HG02981 (cell line): ENCODE results near the gene FAHD2A.
A peak's percentile ranks its signal among the peaks of the same experiment; 100 is the strongest.
"Not testable (repeated sequence)": the region's sequence is repeated elsewhere in the genome, so short reads cannot be mapped to it uniquely, and the experiment has no call there.

Experiments
- ATAC-seq: cut with Tn5 transposase; IDR thresholded peaks from one replicate; pipeline ENCODE4 v1.9.1; 2021; ENCODE audit warnings: mild to moderate bottlenecking, moderate library complexity; ENCODE audit not compliant: unreplicated experiment

FAHD2A gene, protein sequence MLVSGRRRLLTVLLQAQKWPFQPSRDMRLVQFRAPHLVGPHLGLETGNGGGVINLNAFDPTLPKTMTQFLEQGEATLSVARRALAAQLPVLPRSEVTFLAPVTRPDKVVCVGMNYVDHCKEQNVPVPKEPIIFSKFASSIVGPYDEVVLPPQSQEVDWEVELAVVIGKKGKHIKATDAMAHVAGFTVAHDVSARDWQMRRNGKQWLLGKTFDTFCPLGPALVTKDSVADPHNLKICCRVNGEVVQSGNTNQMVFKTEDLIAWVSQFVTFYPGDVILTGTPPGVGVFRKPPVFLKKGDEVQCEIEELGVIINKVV

DNA sequence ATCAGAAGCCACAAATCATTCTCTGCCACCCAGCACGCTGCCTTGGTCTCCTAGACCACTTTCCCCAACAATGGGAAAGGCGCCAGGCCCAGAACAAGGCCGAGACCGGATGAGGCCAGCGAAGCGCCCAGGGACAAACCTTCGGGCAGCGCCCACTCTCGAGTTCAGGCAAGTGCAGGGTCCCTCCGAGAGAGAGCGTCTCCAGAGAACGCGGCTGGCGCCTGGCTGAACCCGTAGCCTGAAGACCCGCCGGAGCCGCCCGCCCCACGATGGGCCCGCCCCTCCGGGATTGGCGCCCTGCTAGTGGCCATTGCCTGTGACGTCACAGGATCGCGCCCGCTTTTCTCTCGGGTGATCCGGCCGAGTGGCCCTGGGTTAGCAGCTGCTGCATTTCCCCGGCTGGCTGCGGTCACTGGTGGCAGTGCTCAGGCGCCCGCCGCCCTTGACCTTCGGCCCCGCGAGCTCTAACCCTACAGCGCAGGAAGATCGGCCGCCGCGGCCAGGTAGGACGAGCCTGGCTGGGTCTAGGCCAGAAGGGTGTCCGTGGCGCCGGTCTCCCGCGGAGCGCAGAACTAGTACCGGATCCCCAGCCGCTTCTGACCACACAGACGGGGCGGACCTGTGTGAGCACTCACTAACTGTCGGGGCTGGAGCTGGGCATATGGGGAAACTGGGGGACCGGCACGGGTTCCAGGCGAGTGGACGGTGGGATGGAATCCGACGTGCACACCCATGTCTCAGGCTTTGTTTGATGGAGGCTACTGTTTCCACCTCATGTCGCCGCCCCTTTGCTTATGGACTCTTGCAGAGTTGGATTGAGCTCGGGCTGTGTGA, at the start of gene FAHD2A:
FAHD2A (plus strand) TSS at position 339 of the 834 bp plus-strand sequence. CDS start 2,851 bp downstream, outside the sequence.
- ATAC-seq, result peak; percentile 94

DNA sequence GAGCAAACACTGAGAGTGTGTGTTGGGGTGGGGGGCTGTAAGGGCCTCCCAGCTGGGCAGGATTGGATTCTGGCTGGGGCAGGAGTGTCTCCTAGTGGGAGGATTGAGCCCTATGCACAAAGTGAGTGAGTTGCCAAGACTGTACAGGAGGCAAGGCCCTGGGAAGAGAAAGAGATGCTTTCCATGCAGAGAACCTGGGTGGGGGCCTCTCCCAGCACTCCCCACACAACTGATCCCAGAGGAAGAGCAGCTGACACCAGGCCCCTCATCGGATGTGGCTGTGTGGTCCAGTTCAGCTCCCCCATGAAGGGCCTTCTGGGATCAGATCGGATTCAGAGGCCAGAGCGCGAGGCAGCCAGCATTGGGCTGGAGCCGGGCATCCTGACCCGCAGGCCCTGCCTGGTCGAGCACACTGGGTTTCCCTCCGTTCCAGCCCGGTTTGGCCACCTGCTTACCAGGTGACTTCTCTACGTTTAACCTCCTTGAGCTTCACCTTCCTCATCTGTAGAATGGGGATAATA, 49.4 kb upstream of the FAHD2A start:
- ATAC-seq, result no peak

DNA sequence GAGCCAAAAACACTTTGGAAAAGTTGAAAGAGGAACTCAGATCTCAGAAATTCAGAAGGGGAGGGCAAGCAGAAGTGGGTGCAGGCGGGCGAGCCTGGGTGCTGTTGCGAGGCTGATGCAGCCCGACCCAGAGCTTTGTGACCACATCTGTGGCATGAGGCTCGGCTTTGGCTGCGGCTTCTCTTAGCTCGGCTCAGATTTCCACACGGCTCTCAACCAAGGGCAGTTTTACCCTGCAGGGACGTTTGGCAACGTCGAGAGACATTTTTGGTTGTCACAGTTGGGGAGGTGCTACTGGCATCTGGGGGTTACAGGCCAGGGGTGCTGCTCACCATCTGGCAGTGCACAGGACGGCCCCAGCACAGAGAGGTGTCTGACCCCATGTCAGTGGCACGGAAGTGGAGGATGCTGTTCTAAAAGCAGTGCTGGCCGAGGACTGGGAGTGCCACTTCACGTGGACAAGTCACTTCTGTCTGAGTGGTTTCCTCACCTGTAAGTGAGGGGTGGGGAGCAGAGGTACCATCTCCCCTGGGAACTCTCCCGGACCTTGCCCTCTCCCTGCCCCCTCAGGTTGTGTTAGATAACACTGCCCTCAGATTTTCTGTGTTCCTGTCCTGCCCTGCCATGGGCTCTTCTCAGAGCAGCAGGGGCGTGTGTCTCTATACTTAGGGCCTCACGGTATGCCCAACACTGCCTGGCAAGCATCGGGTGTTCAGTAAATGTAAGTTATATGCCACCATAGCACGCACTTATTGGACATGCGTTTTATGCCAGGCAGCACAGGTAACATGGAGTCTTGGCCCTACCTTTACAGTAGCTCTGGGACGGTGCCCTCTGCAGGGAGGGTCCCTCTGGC, 48.7 kb upstream of the FAHD2A start:
- ATAC-seq, result no peak

DNA sequence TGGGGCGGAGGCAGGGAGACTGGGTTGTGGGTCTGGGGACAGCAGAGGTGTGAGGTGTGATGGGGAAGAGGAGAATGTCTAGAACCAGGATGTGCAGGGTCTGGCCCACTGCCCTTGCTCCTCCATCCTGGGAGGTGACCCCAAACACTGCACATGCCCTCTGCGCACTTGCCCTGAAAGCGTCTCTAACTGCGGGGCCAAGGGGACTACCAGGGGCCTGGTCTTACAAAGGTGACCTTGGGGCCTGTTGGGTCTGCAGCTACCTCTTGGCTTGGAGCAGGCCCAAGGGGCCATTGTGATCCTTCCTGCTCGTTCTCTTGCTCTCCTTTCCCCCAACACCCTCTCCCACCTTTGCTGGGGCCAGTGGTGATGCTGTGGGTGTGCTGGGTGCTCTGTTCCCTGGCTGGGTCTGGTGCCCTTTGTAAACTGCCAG, 48.0 kb upstream of the FAHD2A start:
- no peak for ATAC-seq

DNA sequence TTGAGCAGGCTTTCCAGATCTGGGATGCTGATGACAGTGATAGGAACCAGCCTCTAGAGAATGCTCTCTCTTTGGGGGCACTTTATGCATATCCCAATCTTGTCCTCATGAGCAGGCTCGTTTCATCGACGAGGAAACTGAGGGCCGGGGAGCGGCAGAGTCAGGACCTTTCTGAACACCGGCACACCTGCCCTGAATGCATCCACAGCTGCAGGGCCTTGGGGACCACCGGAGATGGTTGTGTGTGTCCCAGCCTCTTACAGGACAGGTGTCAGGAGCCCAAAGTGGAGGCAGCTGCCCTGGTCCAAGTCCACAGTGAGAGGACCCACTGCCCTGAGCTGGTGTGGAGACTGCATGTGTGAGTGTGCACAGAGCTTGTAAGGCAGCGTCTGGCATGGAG, 47.6 kb upstream of the FAHD2A start:
- no peak for ATAC-seq

DNA sequence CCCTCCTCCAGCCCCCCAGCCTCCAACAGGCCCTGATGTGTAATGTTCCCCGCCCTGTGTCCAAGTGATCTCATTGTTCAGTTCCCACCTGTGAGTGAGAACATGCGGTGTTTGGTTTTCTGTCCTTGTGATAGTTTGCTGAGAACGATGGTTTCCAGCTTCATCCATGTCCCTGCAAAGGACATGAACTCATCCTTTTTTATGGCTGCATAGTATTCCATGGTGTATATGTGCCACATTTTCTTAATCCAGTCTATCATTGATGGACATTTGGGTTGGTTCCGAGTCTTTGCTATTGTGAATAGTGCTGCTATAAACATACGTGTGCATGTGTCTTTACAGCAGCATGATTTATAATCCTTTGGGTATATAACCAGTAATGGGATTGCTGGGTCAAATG, 47.0 kb upstream of the FAHD2A start:
- not testable (repeated sequence) for ATAC-seq

DNA sequence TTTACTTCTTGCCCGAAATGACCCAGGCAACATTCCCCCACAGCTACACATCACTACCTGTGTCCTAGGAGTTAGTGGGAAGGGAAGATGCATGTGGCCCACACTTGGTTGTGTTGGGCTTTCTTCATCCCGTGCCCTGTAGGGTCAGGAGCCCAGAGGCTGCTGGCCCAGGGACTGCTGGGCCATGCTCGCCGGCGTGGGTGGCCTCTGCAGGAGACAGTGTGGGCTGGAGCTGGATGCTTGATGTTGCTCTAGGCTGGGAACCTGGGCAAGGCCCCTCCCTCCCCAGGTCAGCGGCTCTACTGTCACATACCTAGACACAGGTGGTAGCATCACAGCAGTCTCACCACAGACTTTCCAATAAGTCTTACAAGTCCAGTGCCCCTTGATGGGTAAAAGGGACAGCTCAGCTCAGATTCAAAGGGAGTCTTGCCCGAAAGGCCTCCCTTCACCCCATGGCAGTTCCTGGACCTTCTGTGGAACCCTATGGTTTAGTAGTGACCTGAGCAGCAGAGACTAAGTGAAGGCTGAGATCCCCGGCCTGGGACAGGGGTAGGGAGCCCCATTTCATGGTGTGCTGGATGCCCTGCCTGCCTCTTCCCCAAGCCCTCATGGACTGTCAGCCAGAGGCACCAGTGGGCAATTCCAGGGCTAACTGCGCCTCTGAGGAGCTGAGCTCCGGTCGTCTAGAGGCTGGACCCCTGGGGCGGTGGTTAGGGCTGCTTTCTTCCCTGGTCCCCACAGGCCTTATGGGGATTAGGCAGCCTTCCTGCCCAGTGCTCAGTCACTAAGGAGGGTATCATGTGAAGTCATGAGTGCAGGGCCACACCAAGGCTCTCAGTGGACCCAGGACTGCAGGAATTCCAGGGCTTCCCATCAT, 45.4 kb upstream of the FAHD2A start:
- no peak for ATAC-seq

DNA sequence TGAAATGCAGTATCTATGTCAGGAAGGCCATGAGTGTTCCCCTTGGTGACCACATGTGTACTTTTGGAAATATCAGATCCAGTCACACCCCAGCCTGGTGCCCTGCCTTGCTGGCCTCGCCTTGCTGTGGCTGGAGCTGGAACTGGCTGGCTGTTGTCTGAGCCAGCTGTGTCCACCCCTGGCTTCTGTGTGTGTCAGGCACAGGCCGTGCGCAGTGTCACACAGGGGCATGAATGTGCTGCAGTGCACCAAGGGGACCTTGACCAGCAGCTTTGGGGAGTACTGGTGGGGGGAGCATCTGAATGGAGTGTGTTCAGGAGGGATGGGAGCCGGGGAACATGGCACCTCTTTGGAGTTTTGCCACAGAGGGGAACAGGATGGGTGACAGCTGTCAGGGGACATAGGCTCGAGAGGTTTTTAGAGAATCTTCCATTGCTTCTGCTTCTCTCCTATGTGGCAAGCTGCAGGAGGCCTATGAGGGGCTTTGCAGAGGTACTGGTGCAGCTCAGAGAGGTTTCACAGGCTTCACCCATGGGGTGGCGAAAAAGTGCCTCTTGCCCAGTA, 44.7 kb upstream of the FAHD2A start:
- no peak for ATAC-seq

DNA sequence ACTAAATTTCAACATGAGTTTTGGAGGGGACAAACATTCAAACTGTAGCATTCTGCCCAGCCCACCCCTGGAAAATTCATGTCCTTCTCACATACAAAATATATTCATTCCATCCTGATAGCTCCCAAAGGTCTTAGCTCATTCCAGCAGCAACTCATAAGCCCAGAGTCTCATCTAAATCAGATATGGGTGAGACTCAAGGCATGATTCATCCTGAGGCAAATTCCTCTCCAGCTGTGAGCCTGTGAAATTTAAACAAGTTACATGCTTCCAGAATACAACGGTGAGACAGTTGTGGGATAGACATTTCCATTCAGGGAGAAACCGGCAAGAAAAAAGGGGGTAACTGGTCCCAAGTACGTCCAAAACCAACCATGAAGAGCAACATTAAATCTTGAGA, 43.5 kb upstream of the FAHD2A start:
- ATAC-seq, result no peak

DNA sequence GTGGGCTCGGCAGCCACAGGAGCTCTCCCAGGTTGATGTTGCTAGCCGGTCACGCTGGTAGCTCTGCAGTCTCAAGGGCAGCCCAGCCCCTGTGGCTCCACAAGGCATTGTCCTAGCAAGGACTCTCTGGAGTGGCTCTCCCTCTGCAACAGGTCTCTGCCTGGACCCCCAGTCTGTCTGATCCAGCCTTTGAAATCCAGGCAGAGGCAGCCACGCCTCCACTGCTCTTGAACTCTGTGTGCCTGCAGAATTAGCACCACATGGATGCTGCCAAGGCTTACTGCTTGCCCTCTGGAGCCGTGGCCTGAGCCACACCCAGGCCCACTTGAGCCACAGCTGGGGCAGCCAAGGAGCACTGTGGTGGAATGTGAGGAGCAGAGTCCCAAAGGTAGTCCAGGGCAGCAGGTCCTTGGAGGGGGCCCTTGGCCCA, 43.0 kb upstream of the FAHD2A start:
- no peak for ATAC-seq

DNA sequence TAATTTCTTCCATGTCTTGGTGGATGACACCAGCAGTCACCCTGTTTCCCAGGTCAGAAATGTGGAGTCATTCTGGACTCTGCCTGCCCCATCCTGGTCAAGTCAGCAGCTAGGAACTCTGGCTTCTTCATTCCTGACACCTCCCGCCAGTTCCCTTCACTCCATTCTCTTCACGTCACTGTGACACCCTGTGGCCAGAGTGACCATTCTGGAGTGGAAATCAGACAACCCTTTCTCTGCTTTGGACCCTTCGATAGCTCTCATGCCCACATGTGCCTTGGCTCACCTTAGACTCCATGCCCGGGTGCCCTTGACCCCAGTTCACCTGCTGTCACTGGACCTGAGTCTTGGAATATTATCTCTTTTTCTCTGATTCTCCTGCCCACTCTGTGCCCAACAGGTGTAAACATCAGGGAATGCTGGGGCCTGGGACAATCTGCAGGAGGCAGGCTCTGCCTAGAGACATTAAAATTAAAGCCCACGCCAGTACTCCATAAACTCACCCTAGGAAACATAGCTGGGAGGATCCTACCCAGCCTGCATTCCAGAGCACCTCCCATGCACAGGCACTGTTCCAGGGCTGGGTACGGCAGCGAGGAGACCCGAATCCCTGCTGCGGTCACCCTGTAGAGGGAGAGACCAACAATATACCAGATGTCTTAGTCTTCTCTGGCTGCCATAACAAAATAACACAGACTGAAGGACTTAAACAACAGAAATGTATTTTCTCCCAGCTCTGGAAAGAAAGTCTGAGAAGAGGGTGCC, 41.1 kb upstream of the FAHD2A start:
- ATAC-seq, result no peak

DNA sequence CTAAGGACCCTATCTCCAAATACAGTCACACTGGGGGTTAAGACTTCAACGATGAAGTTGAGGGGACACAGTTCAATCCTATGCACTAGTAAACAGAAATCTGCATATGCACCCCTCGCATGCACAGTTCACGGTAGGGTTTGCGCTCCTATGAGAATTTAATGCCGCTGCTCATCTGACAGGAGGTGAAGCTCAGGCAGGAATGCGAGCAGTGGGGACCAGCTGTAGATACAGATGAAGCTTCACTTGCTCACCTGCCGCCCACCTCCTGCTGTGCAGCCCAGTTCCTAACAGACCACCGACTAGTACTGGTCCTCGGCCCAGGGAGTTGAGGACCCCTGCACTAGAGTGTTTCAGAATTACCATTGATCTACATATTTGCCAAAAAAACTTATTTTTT, 40.0 kb upstream of the FAHD2A start:
- no peak for ATAC-seq

DNA sequence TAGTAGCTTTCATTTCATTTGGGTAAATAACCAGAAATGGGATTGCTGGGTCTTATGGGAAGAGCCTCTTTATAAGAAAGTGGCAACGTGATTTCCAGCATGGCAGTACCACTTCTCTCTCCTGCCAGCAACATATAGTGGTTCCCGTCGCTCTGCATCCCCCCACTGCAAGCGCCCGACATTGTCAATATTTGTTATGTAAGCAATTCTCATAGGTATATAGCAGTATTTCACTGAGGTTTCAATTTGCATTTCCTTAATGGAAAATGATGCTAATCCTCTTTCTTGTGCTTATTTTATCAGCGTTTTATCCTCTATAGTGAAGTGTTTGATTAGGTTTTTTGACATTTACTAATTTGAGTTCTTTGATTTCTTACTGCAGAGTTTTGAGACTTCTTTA, 36.0 kb upstream of the FAHD2A start:
- no peak for ATAC-seq

DNA sequence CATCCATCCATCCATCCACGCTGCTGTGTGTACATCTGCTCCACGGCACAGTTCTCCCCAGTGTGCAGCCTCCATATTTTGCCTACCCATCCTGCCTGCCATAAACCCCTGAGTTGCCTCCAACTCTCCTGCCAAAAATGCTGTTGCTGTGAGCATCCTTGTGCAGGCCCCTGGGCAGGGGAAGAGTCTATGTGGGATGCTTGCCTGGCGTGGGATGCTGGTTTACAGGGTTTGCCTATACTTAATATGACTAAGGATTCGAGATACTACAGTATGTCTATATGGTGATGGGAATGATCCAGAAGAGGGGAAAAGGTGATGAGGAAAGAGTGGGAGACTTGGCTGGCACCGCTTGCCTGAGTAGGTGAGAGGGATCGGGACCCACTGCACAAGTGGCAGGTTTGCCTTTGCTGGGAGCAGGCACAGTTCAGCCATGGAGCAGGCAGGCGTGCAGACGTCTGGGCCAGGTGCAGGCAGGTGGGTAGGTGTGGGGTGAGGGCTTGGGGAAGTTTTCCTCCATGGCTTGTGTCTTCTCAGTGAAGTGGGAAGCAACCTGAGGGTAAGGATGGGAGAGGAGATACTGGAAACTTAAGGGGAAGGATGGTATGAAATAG, 30.2 kb upstream of the FAHD2A start:
- ATAC-seq, result no peak

DNA sequence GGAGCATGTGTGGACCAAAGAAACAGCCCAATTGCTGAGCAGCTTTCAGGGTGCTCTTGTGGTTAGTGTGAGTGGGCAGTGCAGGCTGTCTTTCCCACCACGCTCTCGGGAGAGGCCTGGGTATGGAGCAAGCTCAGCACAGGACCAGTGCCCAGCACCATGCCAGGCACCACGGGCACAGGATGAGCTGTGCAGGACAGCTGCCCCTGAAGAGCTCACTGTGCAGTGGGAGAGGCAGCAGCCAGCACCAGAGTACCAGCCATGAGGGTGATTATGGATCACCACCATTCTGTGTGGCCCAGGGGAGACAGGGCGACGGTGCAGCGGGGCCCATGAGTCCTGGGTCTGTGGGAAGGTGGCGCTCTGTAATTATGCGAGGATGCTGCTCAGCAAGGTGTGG, 29.7 kb upstream of the FAHD2A start:
- no peak for ATAC-seq

DNA sequence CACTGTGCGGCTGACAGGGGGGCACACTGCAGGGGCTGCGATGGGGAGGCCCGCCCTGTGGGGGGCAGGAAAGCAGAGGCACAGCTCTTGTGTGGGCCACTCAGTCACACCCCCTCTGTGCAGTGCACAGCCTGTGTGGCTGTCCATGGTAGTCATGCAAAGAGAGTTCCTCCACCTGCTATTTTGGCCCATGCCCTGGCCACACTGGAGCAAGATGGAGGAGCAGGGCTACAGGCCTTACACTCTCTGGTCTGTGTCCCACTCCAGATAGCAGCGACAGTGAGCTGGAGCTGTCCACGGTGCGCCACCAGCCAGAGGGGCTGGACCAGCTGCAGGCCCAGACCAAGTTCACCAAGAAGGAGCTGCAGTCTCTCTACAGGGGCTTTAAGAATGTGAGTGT, 28.5 kb upstream of the FAHD2A start:
- ATAC-seq, result no peak

DNA sequence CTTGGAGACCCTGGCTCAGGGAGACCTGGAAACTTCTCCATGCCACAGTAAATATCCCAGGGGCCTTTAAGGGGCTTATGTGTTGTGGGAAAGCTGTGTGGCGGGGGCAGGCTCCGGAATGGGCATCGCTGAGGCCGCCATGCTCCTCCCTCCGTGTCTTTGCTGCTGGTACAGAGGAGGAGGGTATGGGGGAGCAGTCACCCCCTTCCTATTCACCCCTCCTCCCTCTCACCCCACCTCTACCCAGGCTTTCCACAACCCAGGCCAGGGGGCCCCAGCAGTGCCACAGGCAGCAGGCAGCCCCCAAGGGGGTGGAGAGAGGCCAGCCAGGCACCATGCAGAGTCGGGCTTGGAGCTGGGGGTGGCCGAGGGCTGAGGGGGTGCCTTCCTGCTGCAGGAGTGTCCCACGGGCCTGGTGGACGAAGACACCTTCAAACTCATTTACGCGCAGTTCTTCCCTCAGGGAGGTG, 28.0 kb upstream of the FAHD2A start:
- ATAC-seq, result no peak

DNA sequence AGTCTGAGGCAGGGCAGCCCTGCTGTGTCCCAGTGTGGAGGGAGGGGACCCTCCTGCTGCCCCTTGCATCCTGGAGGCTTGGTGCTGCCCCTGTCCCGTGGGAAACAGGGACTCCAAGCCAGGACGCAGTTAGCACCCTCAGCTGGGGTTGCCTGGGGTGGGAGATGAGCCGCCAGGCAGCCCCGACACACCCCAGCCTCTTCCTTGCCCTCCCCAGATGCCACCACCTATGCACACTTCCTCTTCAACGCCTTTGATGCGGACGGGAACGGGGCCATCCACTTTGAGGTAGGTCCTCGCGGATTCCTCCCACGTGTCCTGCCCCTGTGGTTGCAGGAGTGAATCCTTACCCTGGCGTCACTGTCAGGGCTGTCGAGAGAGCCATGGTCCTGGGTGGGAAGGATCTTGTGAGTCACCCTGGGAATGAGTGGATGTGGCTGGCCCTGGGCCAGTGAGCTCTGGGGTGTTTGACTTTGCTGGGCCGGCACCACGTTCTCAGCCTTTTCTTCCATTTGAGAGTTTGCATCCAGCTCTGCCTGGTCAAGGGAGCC, 27.5 kb upstream of the FAHD2A start:
- ATAC-seq, result no peak
